B cell (primary cell): Measurements from ENCODE around the gene TSEN2.

Experiments
- CTCF ChIP-seq: fragments of 200-600 bp; IDR thresholded peaks from one replicate; pipeline ENCODE4 v1.8.0; 2022; ENCODE audit warnings: antibody characterized with exemption, mild to moderate bottlenecking
- EZH2 ChIP-seq: IDR thresholded peaks from 2 replicates; pipeline ENCODE4 v1.6.1; 2012; ENCODE audit warnings: borderline replicate concordance, low read depth, mild to moderate bottlenecking, moderate library complexity, low read length; ENCODE audit not compliant: insufficient read depth, poor library complexity, severe bottlenecking

DNA sequence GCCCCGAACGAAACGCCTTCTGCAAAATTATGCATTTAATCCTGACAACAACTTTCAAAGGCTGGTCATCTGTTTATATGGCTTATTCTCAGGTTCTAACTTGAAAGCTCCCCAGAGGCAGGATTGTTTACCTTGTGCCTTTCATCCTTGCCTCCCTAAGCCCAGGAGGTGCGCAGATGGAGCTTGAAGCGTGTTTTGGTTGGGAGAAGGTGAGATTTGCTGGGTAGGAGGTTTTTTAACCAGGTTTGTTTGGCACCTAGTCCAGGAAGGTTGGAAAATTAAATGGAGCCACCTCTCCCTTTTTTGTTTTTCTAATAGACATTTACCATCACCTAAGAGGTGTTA is 675 bp downstream of the TSEN2 start:
- TF ChIP-seq CTCF (no peak), EZH2 (no peak)
